Transverse colon (tissue), 4 donors: ENCODE results near the gene CTSF. TPM values are rescaled to one million over a fixed set of nuclear protein-coding genes. Genes with fewer than 3 reads are reported as not detected.

Experiments used
- DNase-seq: peaks from one replicate; pipeline ENCODE4 v3.0.0-alpha.2; 2019
- H3K27ac ChIP-seq, 4 donors: fragments of 200-600 bp; sonication (generic); 2 replicates each; pipeline ENCODE4 v1.5.1; 2016 to 2018; ENCODE audit warnings: inconsistent platforms in 4 of 4
- H3K27me3 ChIP-seq: fragments of 200-600 bp; sonication (generic); 2 replicates; pipeline ENCODE4 v1.5.1; 2017; ENCODE audit warnings: inconsistent platforms
- H3K36me3 ChIP-seq, 4 donors: fragments of 200-600 bp; sonication (generic); 2 replicates each; pipeline ENCODE4 v1.5.1; 2017 to 2019; ENCODE audit warnings: inconsistent platforms in 4 of 4
- H3K4me1 ChIP-seq, 4 donors: fragments of 200-600 bp; sonication (generic); 2 replicates each; pipeline ENCODE4 v1.5.1; 2017 to 2020; ENCODE audit warnings: inconsistent platforms in 4 of 4
- H3K4me3 ChIP-seq, 4 donors: fragments of 200-600 bp; sonication (generic); 1 replicate in 1 of 4; 2 replicates in 3 of 4; pipeline versions ENCODE4 v1.5.1 to v1.6.1; 2017 to 2019; ENCODE audit warnings: inconsistent platforms in 4 of 4
- H3K9me3 ChIP-seq, 2 donors: fragments of 200-600 bp; sonication (generic); 2 replicates each; pipeline ENCODE4 v1.5.1; 2017 to 2019; ENCODE audit warnings: inconsistent platforms in 2 of 2
- CTCF ChIP-seq, 5 experiments: fragments of 200-600 bp in 3 of 5; fragments of 450-650 bp in 2 of 5; sonication (generic) in 3 of 5; IDR thresholded peaks; 1 replicate in 2 of 5; 2 replicates in 3 of 5; pipeline ENCODE4 v1.5.1; 2016 to 2017; ENCODE audit warnings: antibody characterized with exemption in 5 of 5, inconsistent platforms in 3 of 5, mild to moderate bottlenecking in 2 of 5, moderate library complexity in 1 of 5
- EP300 ChIP-seq: sonication (generic); formaldehyde crosslinking; IDR thresholded peaks from one replicate; pipeline ENCODE4 v1.6.1; 2017; ENCODE audit warnings: antibody characterized with exemption, low read depth
- POLR2A ChIP-seq: fragments of 450-650 bp; IDR thresholded peaks from one replicate; pipeline ENCODE4 v1.6.1; 2016; ENCODE audit warnings: antibody characterized with exemption, mild to moderate bottlenecking, moderate library complexity
- POLR2AphosphoS5 ChIP-seq, 3 donors: sonication (generic); formaldehyde crosslinking; IDR thresholded peaks; one replicate each; pipeline ENCODE4 v1.6.1; 2016; ENCODE audit warnings: antibody characterized with exemption in 3 of 3
- WGBS, 2 donors: methylation state at CpG; one replicate each; pipeline ENCODE4 v1.1.5; 2018; ENCODE audit warnings: low coverage in 1 of 2; 5-methylcytosine and 5-hydroxymethylcytosine counted together
- in situ Hi-C, 4 donors: fragments of 200-750 bp; cut with MboI; loops; one replicate each; pipeline versions ENCODE4 v1.15.0 to v1.15.1; 2017; ENCODE audit warnings: low sequenced_read_pairs in 3 of 4, low pct_ligation_motif_present in 1 of 4, low pct_unique_long_range_greater_than_20kb in 1 of 4
- intact Hi-C: fragments of 100-400 bp; cut with DNase I; formaldehyde crosslinking; loops from one replicate; pipeline ENCODE4 v1.15.1; 2023; ENCODE audit warnings: low total_unique reads
- total RNA-seq, 4 donors: library from RNA; depleted of rRNA; stranded (reverse); fragments of >200 nt; gene quantifications; one replicate each; pipeline ENCODE4 v1.1.0, GENCODE V29; 2016

CTSF gene
- total RNA-seq, 4 donors from 2014 or later, result 23.5 to 80.6 (median 39.0) TPM

- in situ Hi-C loops (loop anchor here in 1 of 4 donors (25.0 kb wide), 1 partner anchor 288 kb away; the partner anchor contains the start of gene RCE1), intact Hi-C loops (loop anchor here (10.0 kb wide), 1 partner anchor 285 kb away; no protein-coding TSS in a partner anchor)
- DNase-seq, result no peak
- Histone ChIP-seq H3K4me3 (no peak overlapping the region), H3K36me3 (no peaks in the 10 kb centered on the region), H3K27me3 (peaks cover 11% of the 10 kb centered on the region), H3K9me3 (no peaks in the 10 kb centered on the region), H3K4me1 (peaks cover 6 to 16% (median 14%) of the 10 kb centered on the region in 4 donors), H3K27ac (no peak overlapping the region)
- TF ChIP-seq CTCF (IDR thresholded peaks at IDR 0.05) (no peak), EP300 (no peak), POLR2AphosphoS5 (IDR thresholded peaks at IDR 0.05) (no peak), POLR2A (no peak)
- WGBS, 2 donors, result 90 to 96% methylated on average over 3 of the region's 3 CpGs
Measured at GRCh38 chr11:66549696-66550095, 18.7 kb downstream of the CTSF start.

GRCh38 chr11:66548774-66549630, 19.4 kb downstream of the CTSF start:
- Histone ChIP-seq H3K9me3 (no peaks in the 10 kb centered on the region), H3K36me3 (no peaks in the 10 kb centered on the region), H3K4me3 (no peak overlapping the region), H3K27me3 (peaks cover 11% of the 10 kb centered on the region), H3K27ac (no peak overlapping the region), H3K4me1 (peaks cover 6 to 23% (median 15%) of the 10 kb centered on the region in 4 donors)
- WGBS, 2 donors, result 30 to 62% methylated on average over 9 to 16 of the region's 16 CpGs
- intact Hi-C loops (no loop called here), in situ Hi-C loops (no loop called here)
- TF ChIP-seq POLR2AphosphoS5 (IDR thresholded peaks at IDR 0.05), result no peak
- no peak for DNase-seq

DNA sequence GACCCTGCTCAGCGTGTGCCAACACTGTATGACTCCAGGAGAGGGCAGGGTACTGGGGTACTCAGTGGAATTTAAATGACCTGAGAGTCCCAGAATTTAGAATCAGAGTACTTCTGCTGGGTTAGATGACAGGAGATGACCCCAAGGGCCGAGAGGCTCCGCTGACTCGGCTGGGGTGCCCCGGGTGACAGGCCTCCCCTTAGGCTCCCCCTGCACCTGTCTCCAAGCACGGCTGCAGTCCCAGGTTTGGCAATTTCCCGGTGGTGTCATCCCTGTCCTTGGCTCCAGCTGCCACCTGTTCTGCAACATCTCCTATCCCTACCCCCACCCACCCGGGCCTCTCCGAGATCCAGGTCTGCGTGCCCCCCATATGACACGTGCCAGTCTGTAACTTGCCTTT, 20.4 kb downstream of the CTSF start:
- TF ChIP-seq POLR2AphosphoS5 (IDR thresholded peaks at IDR 0.05) (no peak), CTCF (IDR thresholded peaks at IDR 0.05) (no peak), POLR2A (no peak), EP300 (no peak)
- no peak for DNase-seq
- peaks cover 6 to 30% (median 19%) of the 10 kb centered on the region in 4 donors for H3K4me1 ChIP-seq
- intact Hi-C loops (no loop called here), in situ Hi-C loops (no loop called here)
- no peak overlapping the region for H3K4me3 ChIP-seq
- no peaks in the 10 kb centered on the region for H3K36me3 ChIP-seq
- 27 to 43% methylated on average over 3 to 11 of the region's 11 CpGs for WGBS, 2 donors
- peaks cover 11% of the 10 kb centered on the region for H3K27me3 ChIP-seq
- no peak overlapping the region for H3K27ac ChIP-seq
- no peaks in the 10 kb centered on the region for H3K9me3 ChIP-seq

DNA sequence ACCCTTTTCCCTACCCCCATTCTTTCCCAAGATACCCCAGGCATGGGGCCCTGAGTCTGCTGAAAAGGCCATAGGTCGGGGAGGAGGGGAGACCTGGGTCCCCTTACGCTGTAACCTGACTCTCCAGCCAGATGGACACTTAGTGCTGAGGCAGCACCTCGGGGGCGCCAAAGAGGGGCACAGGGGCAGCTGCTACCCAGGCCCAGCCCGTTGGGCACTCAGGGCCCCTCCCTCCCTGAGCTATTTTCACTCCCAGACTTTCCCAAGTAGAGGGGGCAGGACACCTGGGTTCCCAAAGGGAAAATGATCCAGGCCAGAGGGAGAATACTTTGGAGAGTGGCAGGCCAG, 20.8 kb downstream of the CTSF start:
- Histone ChIP-seq H3K4me3 (no peak overlapping the region), H3K27me3 (peaks cover 11% of the 10 kb centered on the region), H3K4me1 (peaks cover 6 to 30% (median 19%) of the 10 kb centered on the region in 4 donors), H3K36me3 (no peaks in the 10 kb centered on the region), H3K27ac (peak overlapping the region in 1 of 4 donors; percentile 85), H3K9me3 (no peaks in the 10 kb centered on the region)
- in situ Hi-C loops, result no loop called here
- intact Hi-C loops, result no loop called here
- no peak for TF ChIP-seq POLR2A
- no peak for DNase-seq
- WGBS, 2 donors, result 53% methylated on average over 5 of the region's 5 CpGs; no CpG with 5 or more reads in 1 of the 2 donors

DNA sequence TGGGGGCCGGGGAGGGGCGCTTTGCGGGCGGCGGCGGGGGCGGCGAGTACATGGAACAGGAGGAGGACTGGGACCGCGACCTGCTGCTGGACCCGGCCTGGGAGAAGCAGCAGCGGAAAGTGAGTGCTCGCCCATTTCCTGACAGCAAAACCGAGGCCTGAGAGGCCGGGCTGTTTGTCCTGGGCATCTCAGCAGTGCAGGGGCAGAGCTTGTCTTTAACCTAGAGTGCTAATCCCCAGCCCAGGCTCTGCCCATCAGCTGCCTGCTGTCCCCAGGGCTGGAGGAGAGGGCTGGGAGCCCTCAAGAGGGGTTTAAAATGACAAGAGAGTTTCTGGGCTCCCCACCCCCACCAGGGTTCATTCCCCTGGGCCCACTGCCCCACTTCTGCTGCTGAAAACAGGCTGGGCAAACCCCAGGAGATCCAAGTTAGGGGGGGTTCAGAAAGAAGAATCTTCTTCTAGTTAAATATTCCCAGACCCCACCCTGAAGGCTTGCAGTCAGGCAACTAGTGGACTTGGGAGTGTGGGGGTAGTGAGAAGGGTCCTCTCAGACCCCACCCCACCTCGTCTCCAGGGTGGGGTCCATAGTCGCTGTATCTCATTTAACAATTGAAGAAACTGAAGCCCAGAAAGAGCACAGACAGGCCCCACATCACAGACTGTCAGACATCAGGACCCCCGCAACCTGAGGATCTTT, 21.3 kb downstream of the CTSF start:
- peak overlapping the region in 2 of 4 donors; percentile 86 to 92 for H3K4me3 ChIP-seq
- in situ Hi-C loops, result no loop called here
- DNase-seq, result no peak
- H3K4me1 ChIP-seq, result peaks cover 6 to 30% (median 19%) of the 10 kb centered on the region in 4 donors
- intact Hi-C loops, result no loop called here
- TF ChIP-seq CTCF (IDR thresholded peaks at IDR 0.05), result no peak
- TF ChIP-seq POLR2AphosphoS5 (IDR thresholded peaks at IDR 0.05), result no peak
- TF ChIP-seq EP300, result no peak
- TF ChIP-seq POLR2A, result no peak
- peak overlapping the region in 3 of 4 donors; percentile 78 to 88 (median 85) for H3K27ac ChIP-seq
- no peaks in the 10 kb centered on the region for H3K9me3 ChIP-seq
- WGBS, 2 donors, result 35 to 80% methylated on average over 1 to 18 of the region's 18 CpGs
- peaks cover 11% of the 10 kb centered on the region for H3K27me3 ChIP-seq
- no peaks in the 10 kb centered on the region for H3K36me3 ChIP-seq
